ENCODE results near the gene PRB2.
"Not testable (repeated sequence)": the region's sequence is repeated elsewhere in the genome, so short reads cannot be mapped to it uniquely, and the experiment has no call there.

Gene PRB2
- 0 reads per million in 3 donors for total RNA-seq

DNA sequence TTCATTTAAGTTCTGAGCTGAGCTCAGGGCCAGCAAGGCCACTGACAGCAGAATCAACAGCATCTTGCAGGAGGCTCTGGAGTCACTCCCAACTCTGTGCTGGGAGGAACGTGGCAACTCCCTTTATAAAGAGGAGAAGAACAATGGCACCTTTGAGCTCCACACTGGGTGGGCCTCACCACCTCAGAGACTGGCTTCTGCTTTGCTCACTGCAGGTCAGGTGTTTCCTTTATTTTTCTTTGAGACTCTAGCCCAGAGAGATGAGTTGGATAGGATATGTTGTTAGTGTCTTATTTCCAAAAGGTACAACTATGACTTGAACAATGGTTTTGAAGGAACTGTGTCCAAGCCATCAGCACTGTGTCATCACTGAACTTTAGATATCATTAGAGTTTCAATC, at the start of gene PRB2:
Gene PRB2 (minus strand): TSS at position 101 of the 400 bp plus-strand sequence. CDS start 38 bp downstream, at position 63.
- H3K4me3 ChIP-seq (ENCODE audit: insufficient read depth, low read depth, low read length, poor library complexity, severe bottlenecking); H3K36me3 ChIP-seq (ENCODE audit: control insufficient read depth, insufficient read depth, low read length); H3K4me1 ChIP-seq (ENCODE audit: control insufficient read depth, insufficient read depth, low read length, poor library complexity, severe bottlenecking); H3K9me3 ChIP-seq (ENCODE audit: control insufficient read depth, low read length); DNase-seq; H3K27me3 ChIP-seq (replicated peaks; ENCODE audit: control insufficient read depth, insufficient read depth, low read length, poor library complexity, severe bottlenecking); H3K27ac ChIP-seq (ENCODE audit: insufficient read depth, low read length, poor library complexity, severe bottlenecking): not testable (repeated sequence)

DNA sequence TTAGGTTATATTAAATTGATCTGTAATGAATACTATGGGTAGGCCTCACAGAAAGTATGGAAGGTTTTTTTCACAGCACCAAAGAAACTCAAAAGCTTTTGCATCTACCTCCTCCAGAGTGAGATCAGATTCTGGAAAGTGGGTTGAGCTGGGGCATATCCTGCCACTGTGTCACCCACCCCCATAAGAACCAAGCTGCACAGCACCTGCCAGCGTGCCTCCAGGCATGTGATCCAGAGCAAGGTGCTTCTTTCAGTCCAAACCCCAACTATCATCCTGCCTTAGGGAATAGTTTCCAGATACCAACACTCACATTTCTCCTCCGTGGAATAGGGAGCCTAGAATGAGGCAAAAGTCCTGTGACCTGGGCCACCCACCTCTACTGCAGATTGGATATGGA, 42.6 kb upstream of the PRB2 start:
- no peak for DNase-seq
- H3K4me3 ChIP-seq (ENCODE audit: insufficient read depth, low read depth, low read length, poor library complexity, severe bottlenecking), result no peak overlapping the region
- no peaks in the 10 kb centered on the region for H3K4me1 ChIP-seq (ENCODE audit: control insufficient read depth, insufficient read depth, low read length, poor library complexity, severe bottlenecking)
- no peaks in the 10 kb centered on the region for H3K27me3 ChIP-seq (replicated peaks; ENCODE audit: control insufficient read depth, insufficient read depth, low read length, poor library complexity, severe bottlenecking)
- no peak overlapping the region for H3K27ac ChIP-seq (ENCODE audit: insufficient read depth, low read length, poor library complexity, severe bottlenecking)
- H3K9me3 ChIP-seq (ENCODE audit: control insufficient read depth, low read length), result no peaks in the 10 kb centered on the region
- no peaks in the 10 kb centered on the region for H3K36me3 ChIP-seq (ENCODE audit: control insufficient read depth, insufficient read depth, low read length)

DNA sequence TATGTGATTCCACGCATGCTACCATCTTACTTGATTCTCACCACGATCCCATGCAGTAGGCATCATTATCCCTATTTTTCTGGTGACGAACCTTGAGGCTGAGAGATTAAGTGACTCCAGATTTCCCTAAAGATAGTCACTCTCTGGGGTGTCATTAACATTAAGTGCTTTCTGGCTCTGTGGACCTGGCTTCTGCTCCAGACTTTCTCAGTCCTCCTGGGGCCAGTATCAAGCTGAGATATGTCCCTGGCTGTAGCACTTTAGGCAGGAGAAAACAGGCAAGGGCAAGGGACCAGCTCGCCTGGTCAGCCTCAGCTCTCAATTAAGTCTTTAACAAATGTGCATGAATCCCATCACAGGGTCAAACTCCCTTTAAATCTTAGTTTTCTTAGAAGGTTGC, 38.3 kb upstream of the PRB2 start:
- Histone ChIP-seq H3K4me1 (ENCODE audit: control insufficient read depth, insufficient read depth, low read length, poor library complexity, severe bottlenecking) (no peaks in the 10 kb centered on the region), H3K9me3 (ENCODE audit: control insufficient read depth, low read length) (no peaks in the 10 kb centered on the region), H3K4me3 (ENCODE audit: insufficient read depth, low read depth, low read length, poor library complexity, severe bottlenecking) (no peak overlapping the region), H3K36me3 (ENCODE audit: control insufficient read depth, insufficient read depth, low read length) (no peaks in the 10 kb centered on the region), H3K27ac (ENCODE audit: insufficient read depth, low read length, poor library complexity, severe bottlenecking) (no peak overlapping the region), H3K27me3 (replicated peaks; ENCODE audit: control insufficient read depth, insufficient read depth, low read length, poor library complexity, severe bottlenecking) (no peaks in the 10 kb centered on the region)
- no peak for DNase-seq

DNA sequence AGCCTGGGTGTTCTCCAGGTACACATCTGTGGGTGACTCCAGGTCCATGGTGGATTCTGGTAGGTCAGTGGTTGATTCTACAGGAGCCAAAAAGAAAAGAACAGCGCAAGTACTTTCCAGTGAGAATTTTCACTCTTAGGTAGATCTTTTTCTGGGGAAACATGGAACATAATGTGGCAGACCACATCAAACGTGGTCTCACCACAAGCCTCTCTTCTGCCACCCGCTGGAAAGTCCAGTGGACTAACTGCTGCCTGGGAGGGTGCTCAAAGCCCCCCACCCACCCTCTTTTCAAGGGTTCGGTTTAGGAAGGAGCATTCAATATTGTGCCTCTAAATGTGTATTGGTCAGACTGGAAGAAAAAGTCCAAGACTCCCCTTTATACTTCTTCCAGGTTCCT, 36.1 kb upstream of the PRB2 start:
- Histone ChIP-seq H3K4me1 (ENCODE audit: control insufficient read depth, insufficient read depth, low read length, poor library complexity, severe bottlenecking) (no peaks in the 10 kb centered on the region), H3K27ac (ENCODE audit: insufficient read depth, low read length, poor library complexity, severe bottlenecking) (no peak overlapping the region), H3K27me3 (replicated peaks; ENCODE audit: control insufficient read depth, insufficient read depth, low read length, poor library complexity, severe bottlenecking) (no peaks in the 10 kb centered on the region), H3K9me3 (ENCODE audit: control insufficient read depth, low read length) (no peaks in the 10 kb centered on the region), H3K36me3 (ENCODE audit: control insufficient read depth, insufficient read depth, low read length) (no peaks in the 10 kb centered on the region), H3K4me3 (ENCODE audit: insufficient read depth, low read depth, low read length, poor library complexity, severe bottlenecking) (no peak overlapping the region)
- DNase-seq, result no peak

GRCh38 chr12:11427341-11427740, 32.0 kb upstream of the PRB2 start:
- no peak overlapping the region for H3K27ac ChIP-seq (ENCODE audit: insufficient read depth, low read length, poor library complexity, severe bottlenecking)
- no peak for DNase-seq
- H3K4me3 ChIP-seq (ENCODE audit: insufficient read depth, low read depth, low read length, poor library complexity, severe bottlenecking), result no peak overlapping the region
- H3K4me1 ChIP-seq (ENCODE audit: control insufficient read depth, insufficient read depth, low read length, poor library complexity, severe bottlenecking), result no peaks in the 10 kb centered on the region
- H3K27me3 ChIP-seq (replicated peaks; ENCODE audit: control insufficient read depth, insufficient read depth, low read length, poor library complexity, severe bottlenecking), result no peaks in the 10 kb centered on the region
- no peaks in the 10 kb centered on the region for H3K9me3 ChIP-seq (ENCODE audit: control insufficient read depth, low read length)
- H3K36me3 ChIP-seq (ENCODE audit: control insufficient read depth, insufficient read depth, low read length), result no peaks in the 10 kb centered on the region

GRCh38 chr12:11412731-11413130, 17.4 kb upstream of the PRB2 start:
- H3K4me3 ChIP-seq (ENCODE audit: insufficient read depth, low read depth, low read length, poor library complexity, severe bottlenecking), result no peak overlapping the region
- no peaks in the 10 kb centered on the region for H3K9me3 ChIP-seq (ENCODE audit: control insufficient read depth, low read length)
- H3K4me1 ChIP-seq (ENCODE audit: control insufficient read depth, insufficient read depth, low read length, poor library complexity, severe bottlenecking), result no peaks in the 10 kb centered on the region
- DNase-seq, result no peak
- no peak overlapping the region for H3K27ac ChIP-seq (ENCODE audit: insufficient read depth, low read length, poor library complexity, severe bottlenecking)
- H3K36me3 ChIP-seq (ENCODE audit: control insufficient read depth, insufficient read depth, low read length), result no peaks in the 10 kb centered on the region
- no peaks in the 10 kb centered on the region for H3K27me3 ChIP-seq (replicated peaks; ENCODE audit: control insufficient read depth, insufficient read depth, low read length, poor library complexity, severe bottlenecking)

- no peaks in the 10 kb centered on the region for H3K27me3 ChIP-seq (replicated peaks; ENCODE audit: control insufficient read depth, insufficient read depth, low read length, poor library complexity, severe bottlenecking)
- H3K9me3 ChIP-seq (ENCODE audit: control insufficient read depth, low read length), result no peaks in the 10 kb centered on the region
- H3K27ac ChIP-seq (ENCODE audit: insufficient read depth, low read length, poor library complexity, severe bottlenecking), result no peak overlapping the region
- DNase-seq, result no peak
- H3K4me1 ChIP-seq (ENCODE audit: control insufficient read depth, insufficient read depth, low read length, poor library complexity, severe bottlenecking), result no peaks in the 10 kb centered on the region
- H3K36me3 ChIP-seq (ENCODE audit: control insufficient read depth, insufficient read depth, low read length), result no peaks in the 10 kb centered on the region
- no peak overlapping the region for H3K4me3 ChIP-seq (ENCODE audit: insufficient read depth, low read depth, low read length, poor library complexity, severe bottlenecking)
Measured at GRCh38 chr12:11408096-11408495, 12.7 kb upstream of the PRB2 start.

GRCh38 chr12:11397366-11397765, 2.0 kb upstream of the PRB2 start:
- H3K4me1 ChIP-seq (ENCODE audit: control insufficient read depth, insufficient read depth, low read length, poor library complexity, severe bottlenecking), result no peaks in the 10 kb centered on the region
- H3K4me3 ChIP-seq (ENCODE audit: insufficient read depth, low read depth, low read length, poor library complexity, severe bottlenecking), result no peak overlapping the region
- H3K27me3 ChIP-seq (replicated peaks; ENCODE audit: control insufficient read depth, insufficient read depth, low read length, poor library complexity, severe bottlenecking), result no peaks in the 10 kb centered on the region
- H3K9me3 ChIP-seq (ENCODE audit: control insufficient read depth, low read length), result no peaks in the 10 kb centered on the region
- no peak overlapping the region for H3K27ac ChIP-seq (ENCODE audit: insufficient read depth, low read length, poor library complexity, severe bottlenecking)
- DNase-seq, result no peak
- H3K36me3 ChIP-seq (ENCODE audit: control insufficient read depth, insufficient read depth, low read length), result no peaks in the 10 kb centered on the region

DNA sequence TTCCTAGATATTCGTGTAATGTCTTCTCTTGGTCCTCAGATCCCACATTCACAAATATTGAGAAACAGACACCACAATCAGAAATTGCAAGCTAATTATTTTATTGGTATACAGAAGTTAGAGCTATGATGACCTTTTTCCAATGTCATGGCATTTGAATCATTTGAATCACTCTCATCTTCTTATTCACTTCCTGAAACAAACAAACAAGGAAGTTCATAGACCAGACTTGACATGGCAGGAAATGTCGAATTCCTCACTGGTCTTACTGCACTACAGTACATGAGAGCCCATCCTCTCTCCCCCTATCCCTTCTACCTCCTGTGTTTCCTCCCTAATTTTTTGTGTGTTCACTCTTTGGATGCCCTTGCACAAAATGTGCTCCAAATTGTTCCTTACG, 3.9 kb downstream of the PRB2 start:
- H3K4me1 ChIP-seq (ENCODE audit: control insufficient read depth, insufficient read depth, low read length, poor library complexity, severe bottlenecking); H3K27ac ChIP-seq (ENCODE audit: insufficient read depth, low read length, poor library complexity, severe bottlenecking); DNase-seq: not testable (repeated sequence)

GRCh38 chr12:11377420-11377819, 17.9 kb downstream of the PRB2 start:
- H3K4me1 ChIP-seq (ENCODE audit: control insufficient read depth, insufficient read depth, low read length, poor library complexity, severe bottlenecking); H3K4me3 ChIP-seq (ENCODE audit: insufficient read depth, low read depth, low read length, poor library complexity, severe bottlenecking); H3K9me3 ChIP-seq (ENCODE audit: control insufficient read depth, low read length); H3K27me3 ChIP-seq (replicated peaks; ENCODE audit: control insufficient read depth, insufficient read depth, low read length, poor library complexity, severe bottlenecking); H3K36me3 ChIP-seq (ENCODE audit: control insufficient read depth, insufficient read depth, low read length); H3K27ac ChIP-seq (ENCODE audit: insufficient read depth, low read length, poor library complexity, severe bottlenecking); DNase-seq: not testable (repeated sequence)

More for the DNA sequence above, 3.9 kb downstream of the PRB2 start:
- H3K27me3 ChIP-seq (replicated peaks; ENCODE audit: control insufficient read depth, insufficient read depth, low read length, poor library complexity, severe bottlenecking); H3K4me3 ChIP-seq (ENCODE audit: insufficient read depth, low read depth, low read length, poor library complexity, severe bottlenecking); H3K36me3 ChIP-seq (ENCODE audit: control insufficient read depth, insufficient read depth, low read length); H3K9me3 ChIP-seq (ENCODE audit: control insufficient read depth, low read length): not testable (repeated sequence)

- Histone ChIP-seq H3K36me3 (ENCODE audit: control insufficient read depth, insufficient read depth, low read length) (no peaks in the 10 kb centered on the region), H3K27ac (ENCODE audit: insufficient read depth, low read length, poor library complexity, severe bottlenecking) (no peak overlapping the region), H3K9me3 (ENCODE audit: control insufficient read depth, low read length) (no peaks in the 10 kb centered on the region), H3K4me1 (ENCODE audit: control insufficient read depth, insufficient read depth, low read length, poor library complexity, severe bottlenecking) (no peaks in the 10 kb centered on the region), H3K27me3 (replicated peaks; ENCODE audit: control insufficient read depth, insufficient read depth, low read length, poor library complexity, severe bottlenecking) (no peaks in the 10 kb centered on the region), H3K4me3 (ENCODE audit: insufficient read depth, low read depth, low read length, poor library complexity, severe bottlenecking) (no peak overlapping the region)
- no peak for DNase-seq
Measured at GRCh38 chr12:11361151-11361550, 34.2 kb downstream of the PRB2 start.
